Activated CD8-positive, alpha-beta memory T cell treated with anti-CD3 and anti-CD28 coated beads for 24 hours (primary cell): ENCODE data around the gene GADL1.

ENCODE experiments used
- DNase-seq: peaks from one replicate; pipeline ENCODE4 v3.0.0-alpha.2; 2020

GADL1 gene

GRCh38 chr3:30804984-30805383 is 89.5 kb downstream of the GADL1 start:
- no peak for DNase-seq

GRCh38 chr3:30795176-30795575 is 99.3 kb downstream of the GADL1 start:
- no peak for DNase-seq

- DNase-seq = no peak
Measured at GRCh38 chr3:30793740-30794139, 100.7 kb downstream of the GADL1 start.

GRCh38 chr3:30790150-30790549 is 104.3 kb downstream of the GADL1 start:
- no peak for DNase-seq

- no peak for DNase-seq
Measured at GRCh38 chr3:30786365-30786764, 108.1 kb downstream of the GADL1 start.

DNA sequence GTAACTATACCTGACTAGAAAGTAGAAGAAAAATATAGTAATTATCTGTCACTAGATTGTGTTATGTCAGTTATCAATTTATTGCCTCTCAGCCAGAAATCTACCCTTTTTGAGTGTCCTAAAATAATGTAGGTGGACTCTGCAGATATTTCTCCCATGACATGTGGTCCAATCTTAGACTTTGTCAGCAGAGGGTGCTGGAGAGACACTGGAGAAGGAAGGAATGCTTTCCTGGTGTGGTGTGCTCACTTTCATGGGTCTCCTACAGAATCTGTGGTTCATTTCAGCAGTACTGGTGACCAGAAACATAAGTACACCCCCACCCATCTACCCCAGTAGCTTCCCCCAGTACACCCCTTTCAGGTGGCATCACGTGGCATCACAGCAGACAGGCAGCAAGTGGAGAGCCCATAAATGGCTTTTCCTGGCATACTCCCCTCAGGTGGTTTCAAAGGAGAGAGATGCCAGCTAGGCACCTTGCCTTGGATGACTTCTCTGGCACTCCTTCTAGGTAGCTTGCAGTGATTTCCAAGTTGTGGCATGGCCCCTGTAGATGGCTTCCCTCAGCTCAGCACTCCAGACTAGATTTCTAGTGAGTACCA is 114.7 kb downstream of the GADL1 start:
- DNase-seq = no peak

GRCh38 chr3:30778933-30779332 is 115.5 kb downstream of the GADL1 start:
- DNase-seq = no peak

DNA sequence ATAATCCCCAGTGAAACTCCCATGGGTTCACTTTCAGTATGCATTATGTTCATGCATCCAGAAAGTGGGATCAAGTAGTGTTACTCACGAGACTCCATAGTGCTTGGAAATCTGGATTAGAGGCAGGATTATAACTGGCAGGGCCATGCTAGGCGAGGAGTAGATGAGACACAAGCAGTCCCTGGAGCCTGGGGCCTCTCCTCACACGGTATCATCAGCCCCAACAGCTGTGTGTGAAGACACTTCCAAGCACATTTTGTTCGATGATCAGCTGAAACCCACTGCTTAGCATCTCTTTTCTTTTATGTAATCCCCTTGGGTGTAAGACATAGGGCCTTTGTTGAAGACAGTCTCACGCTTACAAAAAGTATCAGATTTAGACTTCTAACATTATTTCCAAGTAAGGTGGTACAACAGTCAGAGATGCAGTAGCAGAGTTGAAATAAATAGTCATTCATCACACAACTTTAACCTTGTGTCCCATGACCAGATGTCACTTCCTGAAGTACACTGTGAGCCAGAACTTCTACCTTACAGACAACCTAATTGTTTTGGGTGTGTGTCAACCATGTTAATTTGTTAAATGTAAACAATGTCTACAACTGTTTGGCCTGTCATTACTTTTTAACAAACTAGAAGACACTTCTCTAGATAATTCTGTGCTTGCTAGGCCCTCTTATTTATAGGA is 116.9 kb downstream of the GADL1 start:
- no peak for DNase-seq

GRCh38 chr3:30776186-30776815 is 118.2 kb downstream of the GADL1 start:
- DNase-seq = no peak

DNA sequence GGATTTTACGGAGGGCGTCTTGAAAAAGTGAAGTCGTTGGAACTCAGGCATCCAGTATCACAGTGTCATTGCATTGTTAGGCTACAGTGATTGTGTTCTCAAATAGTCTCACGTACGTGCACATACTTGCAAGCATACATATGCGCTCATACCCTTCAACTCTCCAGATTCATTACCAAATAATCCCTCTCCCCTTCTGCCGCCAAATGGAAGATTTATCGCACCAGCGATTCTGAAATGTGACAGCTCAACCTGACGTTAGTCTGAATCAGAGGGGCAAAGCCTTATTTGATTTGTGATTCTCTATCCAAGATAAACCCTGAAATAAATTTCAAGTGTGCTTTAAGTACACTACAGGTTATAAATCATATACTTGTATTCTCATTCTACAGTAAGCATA is 119.4 kb downstream of the GADL1 start:
- DNase-seq = no peak

DNA sequence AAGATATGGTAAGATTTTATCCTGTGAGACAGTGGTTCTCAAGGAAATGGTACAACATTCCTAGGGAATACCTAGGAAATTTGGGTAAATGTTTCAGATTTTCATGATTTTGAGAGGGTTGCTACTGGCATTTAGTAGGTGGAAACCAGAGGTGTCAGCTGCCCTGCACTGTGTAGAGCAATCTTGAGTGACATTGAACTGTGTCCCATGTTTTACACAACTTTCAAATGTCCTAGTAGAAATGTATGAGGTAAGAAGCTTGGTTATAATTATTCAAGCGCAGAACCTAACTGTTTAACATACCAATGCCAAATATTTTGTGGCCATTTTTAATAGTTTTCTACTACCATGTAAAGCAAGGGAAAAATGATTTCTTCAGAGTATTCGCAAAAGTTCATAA is 120.4 kb downstream of the GADL1 start:
- no peak for DNase-seq

DNA sequence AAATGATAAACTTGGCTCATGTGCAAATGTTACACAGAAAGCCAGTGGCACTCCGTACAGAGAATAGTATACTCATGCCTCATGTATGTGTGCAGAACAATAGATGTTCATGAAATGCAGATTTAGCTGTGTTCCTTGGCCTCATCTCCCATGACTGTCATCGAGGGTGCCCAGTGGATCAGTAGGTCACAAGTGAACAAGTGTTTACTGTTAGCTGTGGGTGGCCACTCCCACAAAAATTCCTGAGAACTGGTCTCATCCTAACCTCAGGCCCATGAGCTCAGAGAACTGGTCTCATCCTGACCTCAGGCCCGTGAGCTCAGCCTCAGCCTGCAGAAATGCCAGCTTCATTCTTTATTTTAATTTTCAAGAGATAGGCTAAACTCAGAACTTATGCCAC is 124.1 kb downstream of the GADL1 start:
- DNase-seq = no peak

DNA sequence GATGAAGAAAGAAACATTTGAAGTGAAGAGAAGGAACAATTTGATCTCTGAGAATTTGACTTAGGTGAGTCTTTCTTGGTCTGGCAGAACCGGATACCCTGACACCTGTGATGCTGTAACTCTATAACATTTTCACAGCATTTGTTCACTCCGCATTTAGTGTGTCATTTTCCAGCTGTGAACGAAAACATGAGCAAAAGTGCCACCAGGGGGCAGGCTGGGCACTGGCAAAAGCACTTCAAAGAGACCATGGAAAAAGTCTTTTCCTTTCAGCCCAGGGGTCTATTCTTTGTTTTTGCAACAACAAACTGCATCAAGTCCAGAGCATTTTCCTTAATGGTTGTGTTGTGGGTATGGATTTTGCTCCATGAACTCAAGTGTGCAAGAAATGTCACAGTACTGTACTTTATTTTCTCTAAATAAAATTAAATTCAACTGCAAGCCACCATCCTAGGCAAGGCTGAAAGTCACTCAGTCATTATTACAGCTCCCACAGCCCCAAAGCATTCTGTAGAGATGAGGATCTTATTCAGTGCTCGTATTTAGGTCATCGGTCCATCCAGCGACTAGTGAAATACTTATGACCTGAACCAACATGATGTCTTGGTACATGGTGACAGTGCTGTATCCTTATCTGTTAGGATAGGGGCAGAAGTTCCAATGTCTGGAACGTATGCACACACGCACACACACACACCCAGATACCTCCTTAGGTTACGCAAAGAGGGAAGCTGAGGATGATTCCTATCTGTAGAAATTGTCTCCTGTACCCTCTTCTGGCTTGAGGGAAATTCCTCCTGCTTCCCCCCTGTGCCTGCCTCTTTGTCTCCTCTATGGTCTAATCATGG is 125.5 kb downstream of the GADL1 start:
- peak; percentile 87 for DNase-seq

DNA sequence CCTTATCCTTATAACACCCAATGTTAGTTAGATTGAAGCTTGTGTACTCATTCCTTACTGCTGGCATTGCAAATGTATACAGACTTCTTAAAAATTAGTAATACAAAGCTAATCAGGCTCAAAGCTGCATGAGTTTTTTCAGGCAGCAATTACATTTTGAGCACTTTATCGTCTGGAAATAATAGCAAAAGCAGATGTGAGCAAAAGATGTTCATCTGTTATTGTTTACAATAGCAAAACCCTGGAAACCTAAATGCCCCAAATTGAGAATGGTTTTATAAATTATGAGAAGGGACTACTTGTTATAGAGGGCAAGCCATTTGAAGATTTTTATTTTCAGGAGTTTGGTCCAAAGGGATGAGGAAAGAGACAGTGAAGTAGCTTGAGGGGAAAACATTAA is 126.4 kb downstream of the GADL1 start:
- DNase-seq = no peak

DNA sequence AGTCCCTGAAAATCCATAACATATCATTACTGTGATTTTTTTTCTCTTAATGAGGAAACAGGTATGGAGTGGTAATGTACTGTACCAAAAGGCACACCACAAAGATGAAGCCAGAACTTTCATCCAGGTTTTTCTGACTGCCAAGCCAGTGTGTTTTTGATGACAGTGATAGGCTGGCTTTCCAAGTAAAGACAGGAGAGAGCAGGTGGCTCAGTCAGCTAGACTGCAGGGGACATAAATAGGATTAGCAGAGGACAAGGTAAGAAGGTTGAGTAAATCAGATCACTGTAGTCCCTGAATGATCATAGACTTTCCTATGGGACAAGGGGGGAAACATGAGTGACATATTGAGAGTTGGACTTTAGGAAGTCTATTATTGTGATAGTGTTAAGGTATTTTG is 127.9 kb downstream of the GADL1 start:
- no peak for DNase-seq

- DNase-seq = no peak
Measured at GRCh38 chr3:30764891-30765290, 129.6 kb downstream of the GADL1 start.

DNA sequence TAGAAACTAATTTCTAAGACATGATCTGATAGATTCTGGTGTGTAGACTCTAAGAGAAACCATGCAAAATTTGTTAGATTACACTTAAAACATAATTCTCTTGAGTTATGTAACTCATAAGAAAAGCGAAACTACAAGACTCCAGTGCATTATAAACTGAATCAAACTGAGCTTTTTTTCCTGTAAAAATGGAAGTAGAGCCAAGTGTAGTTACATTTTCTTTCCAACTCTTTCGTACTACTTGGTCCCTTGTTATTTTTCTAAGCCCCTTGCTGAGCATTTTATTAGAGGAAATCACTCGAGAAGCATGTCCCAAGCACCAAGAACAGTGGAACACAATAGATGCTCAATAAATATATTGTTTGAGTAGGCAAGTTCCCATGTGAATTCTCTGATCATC is 130.2 kb downstream of the GADL1 start:
- no peak for DNase-seq

- no peak for DNase-seq
Measured at GRCh38 chr3:30761374-30761773, 133.1 kb downstream of the GADL1 start.

- DNase-seq = no peak
Measured at GRCh38 chr3:30760737-30761136, 133.7 kb downstream of the GADL1 start.

DNA sequence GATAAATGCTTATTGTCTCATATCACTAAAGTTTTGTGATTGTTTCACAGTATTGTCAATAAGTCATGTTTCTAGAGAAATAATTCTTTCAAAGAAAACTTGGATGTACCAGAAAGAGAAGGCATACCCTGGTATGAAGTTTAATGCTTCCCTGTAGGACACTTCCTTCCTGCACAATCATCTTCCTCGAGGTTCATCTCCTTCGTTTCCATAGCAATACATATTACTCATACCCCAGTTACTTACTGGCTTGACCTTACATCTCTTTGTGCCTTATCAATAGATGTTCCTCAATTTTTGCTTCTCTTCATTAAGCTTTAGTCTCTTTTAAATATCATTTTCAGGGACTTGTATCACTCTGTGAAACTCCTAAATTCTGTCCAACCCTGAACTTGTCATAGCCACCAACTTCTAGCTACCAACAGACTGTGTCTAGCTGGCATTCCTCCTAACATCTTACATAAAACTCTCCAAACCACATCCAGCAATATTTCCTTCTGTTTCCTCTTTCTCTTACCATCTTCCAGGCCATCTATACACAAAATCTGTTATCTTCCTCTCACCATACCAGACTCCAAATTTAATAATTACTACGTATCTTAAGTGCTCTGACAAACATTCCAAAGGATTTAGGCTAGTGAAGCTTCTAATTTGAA is 134.3 kb downstream of the GADL1 start:
- no peak for DNase-seq

GRCh38 chr3:30756218-30756617 is 138.2 kb downstream of the GADL1 start:
- DNase-seq = no peak

DNA sequence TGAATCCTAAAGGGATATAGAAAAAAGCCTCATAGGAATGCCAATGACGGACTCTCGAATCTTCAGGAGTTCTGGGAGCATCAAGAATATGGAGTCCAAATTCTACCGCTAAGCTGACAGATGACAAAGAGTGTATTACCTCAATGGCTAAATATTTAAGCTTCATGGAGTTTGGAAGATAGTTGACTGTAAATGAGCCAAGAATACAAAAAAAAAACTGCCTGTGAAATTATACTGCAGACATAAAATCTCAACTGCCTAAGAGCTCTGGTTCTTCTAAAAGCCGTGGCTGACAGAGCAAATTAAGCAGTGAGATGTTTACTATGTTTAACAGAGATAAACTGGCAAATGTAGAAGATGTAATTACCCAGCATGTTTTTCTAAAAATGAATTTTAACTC is 140.0 kb downstream of the GADL1 start:
- DNase-seq = no peak

GRCh38 chr3:30753766-30754165 is 140.7 kb downstream of the GADL1 start:
- DNase-seq = no peak
